Activated T-cell treated with anti-CD3 and anti-CD28 coated beads, Interleukin-2, amount 50 U/mL, for 72 hours (primary cell): ENCODE measurements around the gene OR10A4. TPM values are rescaled to one million over a fixed set of nuclear protein-coding genes. Genes with fewer than 3 reads are reported as not detected.
A peak's percentile ranks its signal among the peaks of the same experiment; 100 is the strongest.
"Not testable (repeated sequence)": the region's sequence is repeated elsewhere in the genome, so short reads cannot be mapped to it uniquely, and the experiment has no call there.

ENCODE experiments used
- ATAC-seq, 2 donors: fragments of 150-1000 bp; cut with Tn5 transposase; replicated peaks in 1 of 2; 2 replicates each; pipeline ENCODE4 v1.10.0; 2021; ENCODE audit warnings: moderate library complexity in 2 of 2, mild to moderate bottlenecking in 1 of 2
- DNase-seq, 2 donors: peaks; one replicate each; pipeline ENCODE4 v3.0.0; 2021 to 2022; ENCODE audit warnings: mixed read lengths in 1 of 2
- H3K27ac Mint-ChIP-seq: one replicate; pipeline ENCODE4 v1.8.0; 2022; ENCODE audit warnings: mild to moderate bottlenecking, moderate library complexity, mixed read lengths
- H3K27me3 Mint-ChIP-seq: one replicate; pipeline ENCODE4 v1.8.0; 2022; ENCODE audit warnings: low read depth, mixed read lengths
- H3K36me3 Mint-ChIP-seq, 2 donors: one replicate each; pipeline ENCODE4 v1.8.0; 2022; ENCODE audit warnings: mixed read lengths in 2 of 2, mild to moderate bottlenecking in 1 of 2; ENCODE audit not compliant: insufficient read depth in 2 of 2
- H3K4me1 Mint-ChIP-seq: one replicate; pipeline ENCODE4 v1.8.0; 2022; ENCODE audit warnings: low read depth, mixed read lengths
- H3K4me3 Mint-ChIP-seq, 2 donors: one replicate each; pipeline ENCODE4 v1.8.0; 2022; ENCODE audit warnings: mild to moderate bottlenecking in 2 of 2, mixed read lengths in 2 of 2, moderate library complexity in 2 of 2
- H3K9me3 Mint-ChIP-seq, 2 donors: one replicate each; pipeline ENCODE4 v1.8.0; 2022; ENCODE audit warnings: mixed read lengths in 2 of 2
- total RNA-seq, 2 donors: library from RNA; stranded (reverse); gene quantifications; one replicate each; pipeline ENCODE4 v1.2.3, GENCODE V29; 2022

OR10A4 gene
- total RNA-seq, 2 donors from 2014 or later = not detected

DNA sequence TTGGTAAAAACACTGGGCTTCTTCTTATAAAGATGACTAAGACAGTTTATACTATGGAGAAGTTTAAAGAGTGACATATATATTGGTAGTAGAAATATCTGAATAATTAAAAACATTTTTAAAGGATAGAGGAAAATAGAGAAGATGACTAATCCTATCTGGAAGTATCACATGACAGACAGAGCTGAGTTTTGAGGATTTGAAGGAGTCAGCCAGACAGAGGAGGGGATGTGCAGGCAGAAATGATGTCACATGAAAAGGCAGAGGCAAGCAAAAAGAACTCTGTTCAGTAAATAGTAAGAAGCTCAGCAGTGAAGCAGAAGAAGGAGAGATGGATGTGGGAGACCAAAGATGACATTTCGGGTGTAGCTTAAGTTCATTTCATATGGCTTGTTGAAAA, 12.0 kb upstream of the OR10A4 start:
- no peak overlapping the region for H3K27ac Mint-ChIP-seq
- peaks cover 11% of the 10 kb centered on the region for H3K27me3 Mint-ChIP-seq
- H3K36me3 Mint-ChIP-seq = peaks cover 2 to 3% of the 10 kb centered on the region in 2 donors
- H3K4me1 Mint-ChIP-seq = no peaks in the 10 kb centered on the region
- H3K4me3 Mint-ChIP-seq = no peak overlapping the region
- DNase-seq (no peak), ATAC-seq (no peak)
- peaks cover 2 to 3% of the 10 kb centered on the region in 2 donors for H3K9me3 Mint-ChIP-seq

DNA sequence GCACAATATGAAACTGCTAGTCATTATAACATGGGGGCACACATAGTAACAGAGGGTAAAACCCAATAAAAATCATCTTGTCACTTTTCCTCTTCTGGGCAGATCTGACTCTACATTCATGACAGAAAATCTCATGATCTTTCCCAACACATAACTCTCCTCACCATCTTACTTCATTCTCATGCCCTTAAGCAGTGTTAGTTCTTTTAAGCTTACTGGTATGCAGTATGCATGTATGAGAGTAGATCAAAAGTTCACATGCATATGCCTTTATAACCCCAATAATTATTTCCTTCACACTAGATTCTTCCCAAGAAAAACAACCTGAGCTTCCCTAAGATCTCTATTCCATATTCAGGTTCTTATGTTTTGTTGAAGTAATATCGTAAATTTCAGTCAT, 5.1 kb upstream of the OR10A4 start:
- Mint-ChIP-seq H3K9me3 (no peaks in the 10 kb centered on the region), H3K4me1 (no peaks in the 10 kb centered on the region), H3K36me3 (no peaks in the 10 kb centered on the region), H3K27me3 (peaks cover 25% of the 10 kb centered on the region), H3K4me3 (no peak overlapping the region), H3K27ac (no peak overlapping the region)
- DNase-seq = no peak
- no peak for ATAC-seq

DNA sequence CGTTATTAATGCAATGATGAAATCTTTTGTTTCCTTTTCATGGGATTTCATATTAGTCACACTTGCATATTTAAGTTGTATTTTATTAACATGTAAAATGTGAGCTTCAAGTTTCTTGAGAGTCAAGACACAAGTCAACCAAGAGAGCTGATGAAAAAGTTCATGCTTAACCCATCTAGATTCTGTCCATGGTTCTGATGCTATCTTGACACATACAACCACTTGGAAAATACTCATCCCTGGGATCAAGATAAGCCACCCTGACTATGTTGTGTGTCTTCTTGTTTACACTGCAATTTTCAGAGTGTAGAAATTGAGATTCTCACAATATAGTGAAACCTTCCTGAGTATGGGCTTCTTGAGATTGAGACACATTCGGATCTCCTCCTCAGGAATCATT, 664 bp upstream of the OR10A4 start:
- DNase-seq (no peak), ATAC-seq (no peak)
- no peaks in the 10 kb centered on the region for H3K9me3 Mint-ChIP-seq
- peaks cover 25% of the 10 kb centered on the region for H3K27me3 Mint-ChIP-seq
- no peak overlapping the region for H3K27ac Mint-ChIP-seq
- H3K36me3 Mint-ChIP-seq = no peaks in the 10 kb centered on the region
- no peak overlapping the region for H3K4me3 Mint-ChIP-seq
- H3K4me1 Mint-ChIP-seq = no peaks in the 10 kb centered on the region

DNA sequence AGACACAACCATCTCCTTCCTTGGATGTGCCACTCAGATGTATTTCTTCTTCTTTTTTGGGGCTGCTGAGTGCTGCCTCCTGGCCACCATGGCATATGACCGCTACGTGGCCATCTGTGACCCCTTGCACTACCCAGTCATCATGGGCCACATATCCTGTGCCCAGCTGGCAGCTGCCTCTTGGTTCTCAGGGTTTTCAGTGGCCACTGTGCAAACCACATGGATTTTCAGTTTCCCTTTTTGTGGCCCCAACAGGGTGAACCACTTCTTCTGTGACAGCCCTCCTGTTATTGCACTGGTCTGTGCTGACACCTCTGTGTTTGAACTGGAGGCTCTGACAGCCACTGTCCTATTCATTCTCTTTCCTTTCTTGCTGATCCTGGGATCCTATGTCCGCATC, 489 bp downstream of the OR10A4 start:
- no peaks in the 10 kb centered on the region for H3K9me3 Mint-ChIP-seq
- no peak for ATAC-seq
- no peak for DNase-seq
- no peak overlapping the region for H3K4me3 Mint-ChIP-seq
- H3K27me3 Mint-ChIP-seq = peaks cover 25% of the 10 kb centered on the region
- H3K4me1 Mint-ChIP-seq = no peaks in the 10 kb centered on the region
- H3K36me3 Mint-ChIP-seq = no peaks in the 10 kb centered on the region
- H3K27ac Mint-ChIP-seq = no peak overlapping the region

- DNase-seq = no peak
- H3K27ac Mint-ChIP-seq = no peak overlapping the region
- H3K27me3 Mint-ChIP-seq = peaks cover 9% of the 10 kb centered on the region
- H3K4me3 Mint-ChIP-seq = no peak overlapping the region
- no peaks in the 10 kb centered on the region for H3K4me1 Mint-ChIP-seq
- no peaks in the 10 kb centered on the region for H3K36me3 Mint-ChIP-seq
- no peak for ATAC-seq
- H3K9me3 Mint-ChIP-seq = no peaks in the 10 kb centered on the region
These were observed 6.3 kb downstream of the OR10A4 start for GRCh38 chr11:6882751-6883150.

- not testable (repeated sequence) for H3K27me3 Mint-ChIP-seq, DNase-seq, H3K4me3 Mint-ChIP-seq, H3K27ac Mint-ChIP-seq, H3K4me1 Mint-ChIP-seq, H3K9me3 Mint-ChIP-seq, ATAC-seq, H3K36me3 Mint-ChIP-seq
These were observed 11.3 kb downstream of the OR10A4 start for GRCh38 chr11:6887711-6888110.

DNA sequence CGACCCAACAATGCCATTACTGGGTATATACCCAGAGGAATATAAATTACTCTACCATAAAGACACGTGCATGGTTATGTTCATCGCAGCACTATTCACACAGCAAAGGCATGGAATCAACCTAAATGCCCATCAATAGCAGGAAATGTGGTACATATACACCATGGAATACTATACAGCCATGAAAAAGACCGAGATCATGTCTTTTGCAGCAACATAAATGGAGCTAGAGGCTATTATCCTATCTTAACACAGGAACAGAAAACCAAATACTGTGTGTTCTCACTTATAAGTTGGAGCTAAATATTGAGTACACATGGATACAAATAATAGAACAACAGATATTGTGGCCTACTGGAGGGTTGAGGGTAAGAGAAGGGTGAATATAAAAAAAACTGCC, 12.4 kb downstream of the OR10A4 start:
- DNase-seq (no peak), ATAC-seq (no peak)
- Mint-ChIP-seq H3K9me3 (no peaks in the 10 kb centered on the region), H3K27ac (no peak overlapping the region), H3K4me3 (no peak overlapping the region), H3K4me1 (no peaks in the 10 kb centered on the region), H3K36me3 (no peaks in the 10 kb centered on the region), H3K27me3 (peaks cover 6% of the 10 kb centered on the region)

GRCh38 chr11:6889835-6890234, 13.4 kb downstream of the OR10A4 start:
- Mint-ChIP-seq H3K27ac (no peak overlapping the region), H3K27me3 (no peaks in the 10 kb centered on the region), H3K9me3 (no peaks in the 10 kb centered on the region), H3K36me3 (no peaks in the 10 kb centered on the region), H3K4me3 (no peak overlapping the region), H3K4me1 (no peaks in the 10 kb centered on the region)
- no peak for ATAC-seq
- no peak for DNase-seq

- ATAC-seq (no peak), DNase-seq (no peak)
- Mint-ChIP-seq H3K36me3 (no peaks in the 10 kb centered on the region), H3K4me3 (no peak within 1 kb of the TSS), H3K9me3 (no peaks in the 10 kb centered on the region), H3K27me3 (no peaks in the 10 kb centered on the region), H3K4me1 (no peaks in the 10 kb centered on the region), H3K27ac (no peak within 1 kb of the TSS)
These were observed 16.0 kb downstream of the OR10A4 start, which contains the start of gene OR2D2 for GRCh38 chr11:6892400-6892799. Gene OR2D2 (minus strand): TSS chr11:6892500. CDS start chr11:6892500, 0 bp downstream.

- Mint-ChIP-seq H3K4me1 (no peaks in the 10 kb centered on the region), H3K9me3 (no peaks in the 10 kb centered on the region), H3K27me3 (peaks cover 13% of the 10 kb centered on the region), H3K36me3 (no peaks in the 10 kb centered on the region), H3K4me3 (no peak overlapping the region), H3K27ac (no peak overlapping the region)
- ATAC-seq (no peak), DNase-seq (no peak)
These were observed 17.7 kb downstream of the OR10A4 start for GRCh38 chr11:6894097-6894496.

GRCh38 chr11:6895010-6895409, 18.6 kb downstream of the OR10A4 start:
- ATAC-seq (peak; percentile 73 to 76), DNase-seq (no peak)
- Mint-ChIP-seq H3K36me3 (no peaks in the 10 kb centered on the region), H3K4me1 (no peaks in the 10 kb centered on the region), H3K27me3 (peaks cover 13% of the 10 kb centered on the region), H3K4me3 (no peak overlapping the region), H3K27ac (no peak overlapping the region), H3K9me3 (no peaks in the 10 kb centered on the region)

DNA sequence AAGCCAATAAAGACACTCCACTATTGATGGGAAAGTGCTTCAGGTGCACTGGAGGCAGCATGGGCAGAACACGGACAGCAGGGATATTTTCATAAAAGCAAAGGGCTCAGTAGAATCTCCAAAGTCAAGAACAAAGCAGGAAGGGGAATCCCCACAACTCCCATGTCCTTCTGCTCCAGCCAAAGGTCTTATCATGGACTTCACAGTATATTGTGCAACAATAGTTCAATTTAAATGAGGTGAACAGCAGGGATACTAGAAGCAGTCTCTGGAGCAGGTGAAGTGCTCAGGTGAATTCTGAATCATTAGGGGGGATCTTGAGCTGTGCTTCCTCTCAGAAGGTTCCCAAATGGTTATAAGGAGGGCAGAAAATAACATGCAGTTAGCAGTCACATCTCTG, 22.5 kb downstream of the OR10A4 start:
- Mint-ChIP-seq H3K36me3 (no peaks in the 10 kb centered on the region), H3K27me3 (peaks cover 13% of the 10 kb centered on the region), H3K27ac (no peak overlapping the region), H3K4me1 (no peaks in the 10 kb centered on the region), H3K9me3 (no peaks in the 10 kb centered on the region), H3K4me3 (no peak overlapping the region)
- ATAC-seq (no peak), DNase-seq (no peak)

GRCh38 chr11:6900327-6900999, 24.0 kb downstream of the OR10A4 start:
- Mint-ChIP-seq H3K27me3 (peaks cover 13% of the 10 kb centered on the region), H3K9me3 (no peaks in the 10 kb centered on the region), H3K4me3 (no peak overlapping the region), H3K36me3 (no peaks in the 10 kb centered on the region), H3K4me1 (no peaks in the 10 kb centered on the region), H3K27ac (no peak overlapping the region)
- DNase-seq (no peak), ATAC-seq (no peak)

GRCh38 chr11:6904804-6905203, 28.4 kb downstream of the OR10A4 start:
- H3K9me3 Mint-ChIP-seq, H3K36me3 Mint-ChIP-seq, H3K4me3 Mint-ChIP-seq, H3K4me1 Mint-ChIP-seq, H3K27me3 Mint-ChIP-seq, DNase-seq, ATAC-seq, H3K27ac Mint-ChIP-seq: not testable (repeated sequence)
